Glomerular visceral epithelial cell (primary cell): ENCODE results near the gene VEPH1.
"Not testable (repeated sequence)": the region's sequence is repeated elsewhere in the genome, so short reads cannot be mapped to it uniquely, and the experiment has no call there.

Experiments
- DNase-seq: peaks from one replicate; pipeline ENCODE4 v3.0.0-alpha.2; 2016; ENCODE audit errors: extremely low spot score

Gene VEPH1

DNA sequence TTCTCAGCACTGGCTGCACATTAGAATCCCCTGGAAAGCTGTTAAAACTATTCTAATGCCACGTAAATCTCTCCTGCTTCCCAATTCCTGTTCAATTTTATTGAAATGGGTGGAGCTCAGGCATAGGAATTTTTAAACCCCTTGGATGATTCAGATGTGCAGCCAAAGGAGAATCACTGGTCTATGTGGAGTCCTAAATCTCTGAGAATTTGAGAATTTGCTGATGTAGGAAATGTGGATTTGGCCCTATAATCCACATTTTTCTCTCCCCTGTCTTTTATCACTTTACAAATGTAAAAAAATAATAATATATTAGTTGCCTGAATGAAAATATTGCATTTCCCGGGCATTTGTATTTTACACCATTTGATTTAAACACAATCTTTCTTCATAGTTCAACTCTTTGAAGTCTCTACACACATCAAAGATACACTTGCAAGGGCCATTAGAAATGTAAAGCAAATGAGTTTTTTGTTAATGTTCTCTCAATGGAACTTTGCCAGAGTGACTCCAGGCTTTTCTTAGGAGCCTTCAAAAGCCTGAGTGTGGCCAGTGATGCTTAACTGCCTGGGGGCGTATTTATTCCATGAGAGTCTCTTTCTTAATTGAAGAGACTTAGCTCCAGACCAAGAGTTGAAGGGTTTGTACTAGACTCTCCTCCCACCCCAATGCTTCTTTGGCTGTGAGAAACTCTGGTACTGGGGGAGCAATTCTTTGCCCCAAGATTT lies 115.3 kb downstream of the VEPH1 start:
- DNase-seq: no peak

DNA sequence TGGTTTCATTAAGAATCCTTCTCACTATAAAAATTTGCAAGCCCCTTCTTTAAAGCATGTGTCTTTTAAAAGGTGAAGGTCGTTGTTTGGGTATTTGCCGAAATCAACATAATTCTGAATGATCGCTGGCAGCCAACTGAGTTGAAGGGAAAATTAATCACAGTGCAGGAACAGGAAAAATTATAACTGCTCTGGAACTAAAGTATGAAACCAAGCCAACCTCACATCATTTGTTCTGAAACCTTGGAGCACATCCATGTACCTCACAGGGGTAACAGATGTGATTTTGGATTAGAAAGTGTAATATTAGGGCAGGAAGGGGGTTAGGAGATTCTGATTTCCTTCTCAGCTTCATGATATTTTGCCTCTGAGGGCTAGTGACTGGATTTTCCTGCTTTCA lies 118.7 kb downstream of the VEPH1 start:
- no peak for DNase-seq

GRCh38 chr3:157384031-157384430 lies 119.2 kb downstream of the VEPH1 start:
- no peak for DNase-seq

- DNase-seq: no peak
Measured at GRCh38 chr3:157381606-157382005, 121.6 kb downstream of the VEPH1 start.

GRCh38 chr3:157379525-157380140 lies 123.6 kb downstream of the VEPH1 start:
- DNase-seq: no peak

DNA sequence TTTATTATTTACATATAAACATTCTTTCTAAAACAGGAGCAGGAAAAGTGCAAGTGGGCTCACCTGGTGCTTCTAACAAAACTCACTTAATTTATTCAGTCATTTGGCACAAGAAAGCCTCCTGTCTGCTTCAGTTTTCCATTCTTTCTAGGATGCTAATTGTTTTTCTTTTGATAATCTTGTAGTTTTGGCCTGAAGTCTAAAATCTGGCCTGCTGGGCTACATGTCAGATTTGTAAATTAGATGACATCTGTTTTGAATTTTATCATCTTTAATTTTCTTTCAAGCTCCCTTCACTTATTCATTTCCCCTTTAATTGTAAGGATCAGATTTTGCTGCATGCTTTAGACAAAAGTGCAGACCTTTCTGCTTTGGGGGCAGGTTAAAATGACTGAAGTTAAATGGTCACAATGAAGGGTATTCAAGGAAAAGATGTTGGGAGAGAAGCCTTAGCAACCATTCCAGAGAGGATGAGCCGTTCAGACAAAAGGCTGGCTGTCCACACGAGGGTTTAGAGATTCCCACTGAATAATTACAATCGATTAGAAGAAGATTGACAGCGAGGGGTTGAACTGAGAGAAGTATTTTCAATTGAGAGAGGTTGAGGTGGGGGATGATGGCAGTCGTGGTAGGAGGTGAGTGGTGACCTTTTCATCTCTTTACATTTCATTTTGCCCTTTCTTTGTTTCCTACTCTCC lies 126.5 kb downstream of the VEPH1 start:
- DNase-seq: no peak

GRCh38 chr3:157375342-157375986 lies 127.8 kb downstream of the VEPH1 start:
- DNase-seq: no peak

DNA sequence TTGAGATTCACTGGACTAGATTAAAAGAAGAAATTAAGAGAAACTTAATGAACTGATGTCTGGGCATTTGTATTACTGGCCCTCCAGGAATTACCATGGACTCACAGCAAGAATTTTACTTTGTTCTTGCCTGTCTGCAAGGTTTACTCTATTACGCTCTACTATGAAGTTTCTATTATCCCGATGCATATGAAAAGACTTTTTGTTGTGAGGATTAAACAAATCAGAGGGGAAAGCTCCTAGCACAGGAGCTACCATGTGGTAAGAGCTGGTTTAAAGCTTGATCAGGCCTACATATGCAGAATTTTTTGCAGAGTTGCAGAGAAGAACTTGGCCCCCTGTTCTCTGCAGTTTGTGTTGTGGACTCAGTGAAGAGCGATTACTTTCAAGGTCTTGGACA lies 128.3 kb downstream of the VEPH1 start:
- no peak for DNase-seq

DNA sequence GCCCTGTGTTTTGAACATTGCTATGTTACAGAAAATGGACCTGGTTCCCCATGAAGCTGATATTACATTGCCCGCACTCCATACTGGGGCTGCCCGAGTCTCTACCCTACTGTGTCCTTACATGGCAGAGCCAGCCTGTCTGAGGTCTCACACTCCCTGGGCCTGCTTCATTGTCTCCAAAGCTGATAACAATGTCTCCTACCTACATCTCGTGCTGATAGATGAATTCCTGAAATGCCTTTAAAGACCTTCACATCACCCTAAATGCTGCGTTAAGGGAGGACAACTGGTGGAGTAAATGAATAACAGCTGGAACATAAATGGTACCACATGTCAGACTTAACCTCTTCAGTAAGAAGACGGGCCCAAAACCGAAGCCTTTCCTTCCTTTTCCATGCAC lies 129.4 kb downstream of the VEPH1 start:
- DNase-seq: no peak

DNA sequence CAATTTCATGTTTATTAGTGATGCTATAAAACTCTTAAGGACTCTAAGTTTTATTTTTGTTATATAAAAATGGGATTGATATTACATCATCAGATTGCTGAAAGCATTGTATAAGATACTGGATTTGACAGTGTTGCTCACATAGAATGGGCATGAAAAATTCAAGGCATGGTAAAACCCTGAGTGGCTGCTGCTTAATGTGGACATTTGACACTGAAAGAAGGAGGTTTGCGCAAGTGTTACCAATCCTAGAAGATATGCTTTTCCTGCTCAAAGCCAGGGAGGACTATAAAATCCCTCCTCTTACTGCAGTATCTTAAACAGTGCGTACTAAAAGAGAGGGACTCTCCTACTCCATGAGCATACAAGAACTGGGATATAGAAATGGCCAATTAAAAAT lies 132.3 kb downstream of the VEPH1 start:
- DNase-seq: no peak

- DNase-seq: peak; percentile 66
Measured at GRCh38 chr3:157369727-157370421, 133.3 kb downstream of the VEPH1 start.

- no peak for DNase-seq
Measured at GRCh38 chr3:157368171-157368570, 135.0 kb downstream of the VEPH1 start.

DNA sequence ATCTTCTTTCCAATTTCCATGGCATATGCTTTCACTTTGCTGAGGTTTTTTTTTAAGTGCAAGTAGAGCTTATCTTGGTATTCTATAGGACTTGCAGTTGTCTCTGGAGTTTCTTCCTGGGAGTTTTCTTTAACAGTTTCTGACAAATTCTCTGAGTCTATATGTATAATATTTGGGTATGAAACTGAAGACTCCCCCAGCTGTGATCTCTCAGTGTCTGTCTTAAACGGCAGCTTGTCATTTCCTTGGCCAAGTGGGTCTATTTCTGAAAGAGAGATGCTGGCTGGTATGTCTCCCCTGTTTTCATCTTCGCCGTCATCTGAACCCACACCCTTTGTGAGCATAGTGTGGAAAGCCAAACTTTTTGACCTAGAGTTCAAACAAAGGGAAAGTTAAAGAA lies 139.8 kb downstream of the VEPH1 start:
- no peak for DNase-seq

DNA sequence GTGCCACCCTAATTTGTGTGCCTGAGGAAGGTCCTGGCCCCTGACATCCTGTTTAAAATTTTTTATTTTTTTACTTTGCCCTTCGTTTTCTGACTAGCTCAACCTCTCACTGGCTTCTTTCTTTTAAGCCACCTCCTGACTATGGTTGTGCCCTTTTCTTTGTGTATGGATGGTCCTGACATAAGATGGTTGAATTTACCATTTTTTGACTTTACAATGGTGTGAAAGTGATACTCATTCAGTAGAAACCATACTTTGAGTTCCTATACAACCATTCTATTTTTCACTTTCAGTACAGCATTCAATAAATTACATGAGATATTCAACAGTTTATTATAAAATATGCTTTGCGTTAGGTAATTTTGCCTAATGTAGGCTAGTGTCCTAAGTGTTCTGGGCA lies 140.9 kb downstream of the VEPH1 start:
- DNase-seq: no peak

GRCh38 chr3:157360044-157360443 lies 143.2 kb downstream of the VEPH1 start:
- peak; percentile 67 for DNase-seq

- DNase-seq: no peak
Measured at GRCh38 chr3:157356541-157356940, 146.7 kb downstream of the VEPH1 start.

DNA sequence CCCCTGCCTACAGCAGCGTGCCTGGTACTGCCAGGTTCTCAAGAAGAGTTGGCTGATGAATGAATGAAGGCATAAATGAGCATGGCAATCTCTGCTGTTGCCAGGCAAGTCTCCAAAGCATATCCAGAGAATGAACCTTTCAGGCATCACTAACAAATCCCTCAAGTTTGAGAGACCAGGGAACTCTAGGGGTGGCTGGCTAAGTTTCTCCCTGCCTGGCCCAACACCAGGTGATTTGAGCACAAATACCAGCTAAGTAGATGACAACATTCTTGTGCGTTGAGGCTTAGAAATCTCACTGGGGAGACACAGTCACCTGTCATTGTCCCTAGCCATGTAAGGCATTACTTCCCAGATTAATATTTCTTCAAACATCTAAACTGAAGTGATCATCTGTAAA lies 147.9 kb downstream of the VEPH1 start:
- no peak for DNase-seq

DNA sequence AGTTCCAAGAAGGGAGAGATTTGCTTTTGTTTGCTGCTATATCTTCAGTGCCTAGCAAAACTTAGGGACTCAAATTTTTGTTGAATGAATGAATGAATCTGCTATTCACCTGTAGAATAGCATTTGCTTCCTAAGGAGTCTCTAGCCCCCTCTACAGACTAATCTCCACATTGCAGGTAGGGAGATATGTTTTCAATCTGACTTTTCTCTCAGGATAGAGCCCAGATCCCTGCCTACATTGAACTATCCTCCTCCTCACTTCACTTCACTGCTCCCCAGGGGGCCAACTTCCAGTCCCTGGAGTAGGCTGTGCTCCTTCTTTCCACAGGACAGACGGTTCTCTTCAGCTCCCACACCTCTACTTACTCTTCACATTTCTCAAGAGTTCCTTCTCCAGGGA lies 148.5 kb downstream of the VEPH1 start:
- no peak for DNase-seq

DNA sequence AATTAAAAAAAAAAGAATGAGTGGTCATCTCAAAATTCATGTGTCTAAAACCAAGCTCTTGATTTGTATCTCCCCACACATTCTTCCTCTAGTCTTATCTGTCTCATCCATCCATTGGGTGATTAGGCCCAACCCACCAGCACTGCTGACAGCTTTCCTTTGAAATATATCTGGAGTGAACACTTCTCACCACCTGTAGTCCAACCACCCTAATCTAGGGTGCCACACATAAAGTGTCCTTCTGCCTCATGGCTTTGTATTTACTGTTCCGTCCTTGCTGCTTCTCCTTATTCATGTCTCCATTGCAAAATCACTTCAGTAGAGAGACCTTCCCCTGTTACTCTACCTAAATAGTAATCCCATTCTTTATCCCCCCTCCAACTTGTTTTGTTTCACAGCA lies 149.0 kb downstream of the VEPH1 start:
- no peak for DNase-seq

DNA sequence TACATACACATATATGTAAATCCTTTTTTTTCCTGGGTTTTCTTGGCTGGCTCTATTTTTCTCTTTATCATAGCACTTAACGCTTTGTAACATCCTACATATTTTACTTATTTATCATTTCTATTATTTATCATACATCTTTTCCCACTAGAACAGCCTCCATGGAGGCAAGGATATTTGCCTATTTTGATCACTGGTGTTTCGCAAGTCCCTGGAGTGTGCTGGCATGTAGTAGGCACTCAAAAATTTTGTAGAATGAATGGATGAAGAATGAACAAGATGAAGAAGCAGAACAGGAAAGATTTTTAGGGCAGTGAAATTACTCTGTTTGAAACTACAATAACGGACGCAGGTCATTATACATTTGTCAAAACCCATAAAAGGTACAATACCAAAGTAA lies 149.6 kb downstream of the VEPH1 start:
- DNase-seq: no peak

- no peak for DNase-seq
Measured at GRCh38 chr3:157351981-157352380, 151.2 kb downstream of the VEPH1 start.

DNA sequence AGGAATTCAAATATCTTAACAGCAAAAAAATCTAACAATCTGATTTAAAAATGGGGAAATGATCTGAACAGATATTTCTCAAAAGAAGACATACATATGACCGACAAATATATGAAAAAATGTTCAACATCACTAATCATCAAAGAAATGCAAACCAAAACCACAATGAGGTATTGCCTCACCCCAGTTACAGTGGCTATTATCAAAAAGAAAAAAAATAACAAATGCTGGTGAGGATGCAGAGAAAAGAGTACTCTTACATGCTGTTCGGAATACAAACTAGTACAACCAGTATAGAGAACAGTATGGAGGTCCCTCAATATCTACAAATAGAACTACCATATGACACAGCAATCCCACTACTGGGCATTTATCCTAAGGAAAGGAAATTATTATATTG lies 152.6 kb downstream of the VEPH1 start:
- not testable (repeated sequence) for DNase-seq
